Measurements from ENCODE around the gene PTPRK.

GRCh38 chr6:128528241-128528640 lies 7.8 kb upstream of the PTPRK start:
- TF ChIP-seq, protein P1, sequence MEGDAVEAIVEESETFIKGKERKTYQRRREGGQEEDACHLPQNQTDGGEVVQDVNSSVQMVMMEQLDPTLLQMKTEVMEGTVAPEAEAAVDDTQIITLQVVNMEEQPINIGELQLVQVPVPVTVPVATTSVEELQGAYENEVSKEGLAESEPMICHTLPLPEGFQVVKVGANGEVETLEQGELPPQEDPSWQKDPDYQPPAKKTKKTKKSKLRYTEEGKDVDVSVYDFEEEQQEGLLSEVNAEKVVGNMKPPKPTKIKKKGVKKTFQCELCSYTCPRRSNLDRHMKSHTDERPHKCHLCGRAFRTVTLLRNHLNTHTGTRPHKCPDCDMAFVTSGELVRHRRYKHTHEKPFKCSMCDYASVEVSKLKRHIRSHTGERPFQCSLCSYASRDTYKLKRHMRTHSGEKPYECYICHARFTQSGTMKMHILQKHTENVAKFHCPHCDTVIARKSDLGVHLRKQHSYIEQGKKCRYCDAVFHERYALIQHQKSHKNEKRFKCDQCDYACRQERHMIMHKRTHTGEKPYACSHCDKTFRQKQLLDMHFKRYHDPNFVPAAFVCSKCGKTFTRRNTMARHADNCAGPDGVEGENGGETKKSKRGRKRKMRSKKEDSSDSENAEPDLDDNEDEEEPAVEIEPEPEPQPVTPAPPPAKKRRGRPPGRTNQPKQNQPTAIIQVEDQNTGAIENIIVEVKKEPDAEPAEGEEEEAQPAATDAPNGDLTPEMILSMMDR (IDR thresholded peaks at IDR 0.05), result no peak
- no peak for TF ChIP-seq POLR2A (IDR thresholded peaks at IDR 0.05)

All from lower leg skin (tissue), 3 donors.